H1 (cell line): ENCODE results near the gene NAA16. TPM values are rescaled to one million over a fixed set of nuclear protein-coding genes. Genes with fewer than 3 reads are reported as not detected.

Source experiments
- CTCF ChIA-PET: fragments of 300-600 bp; sonication (Branson Sonifier 250); formaldehyde crosslinking; loops from one replicate; lab custom pipeline; 2021; ENCODE audit not compliant: partially characterized antibody; lab: Charles Lee
- POLR2A ChIA-PET: fragments of 300-600 bp; sonication (Branson Sonifier 250); formaldehyde crosslinking; loops from one replicate; lab custom pipeline; 2021; ENCODE audit warnings: inconsistent platforms; ENCODE audit not compliant: partially characterized antibody; lab: Charles Lee
- DNase-seq, 2 experiments: peaks; one replicate each; pipeline versions ENCODE4 v3.0.0 to v3.0.0-alpha.2; 2010 to 2022; ENCODE audit warnings: low spot score in 2 of 2, low read depth in 1 of 2, mixed read lengths in 1 of 2
- FAIRE-seq: peaks from 2 replicates; lab custom pipeline; 2011; peaks lifted over from hg19 to GRCh38; lab: Jason Lieb, UNC
- H2AFZ ChIP-seq: 2 replicates; pipeline ENCODE4 v1.8.1; 2012; ENCODE audit warnings: low read length, inconsistent platforms
- H2AK5ac ChIP-seq: 2 replicates; pipeline ENCODE4 v1.6.1; 2013; ENCODE audit warnings: low read depth, low read length
- H2BK120ac ChIP-seq: replicated peaks from 2 replicates; pipeline ENCODE3; 2013; ENCODE audit warnings: low read depth, low read length, inconsistent platforms
- H2BK12ac ChIP-seq: 2 replicates; pipeline ENCODE4 v1.6.1; 2013; ENCODE audit warnings: low read depth, low read length
- H2BK15ac ChIP-seq: 2 replicates; pipeline ENCODE4 v1.6.1; 2013; ENCODE audit warnings: low read length
- H2BK20ac ChIP-seq: 2 replicates; pipeline ENCODE4 v1.6.1; 2013; ENCODE audit warnings: low read length
- H2BK5ac ChIP-seq: 2 replicates; pipeline ENCODE4 v1.6.1; 2013; ENCODE audit warnings: low read depth, low read length
- H3K14ac ChIP-seq: 2 replicates; pipeline ENCODE4 v1.6.1; 2013; ENCODE audit warnings: inconsistent platforms; ENCODE audit not compliant: insufficient read length
- H3K18ac ChIP-seq: 2 replicates; pipeline ENCODE4 v1.6.1; 2013; ENCODE audit warnings: low read length; ENCODE audit errors: extremely low read depth
- H3K23ac ChIP-seq: 2 replicates; pipeline ENCODE4 v1.6.1; 2013; ENCODE audit warnings: inconsistent platforms; ENCODE audit not compliant: insufficient read length
- H3K23me2 ChIP-seq: 2 replicates; pipeline ENCODE4 v1.6.1; 2013; ENCODE audit warnings: low read depth, low read length
- H3K27ac ChIP-seq: 2 replicates; pipeline ENCODE4 v1.6.1; 2011; ENCODE audit warnings: low read depth, low read length, inconsistent platforms
- H3K27me3 ChIP-seq, 4 experiments: replicated peaks in 1 of 4; 1 replicate in 1 of 4; 2 replicates in 3 of 4; pipeline versions ENCODE4 v1.6.1 to v1.8.1; 2011 to 2013; ENCODE audit warnings: low read length in 3 of 4, mild to moderate bottlenecking in 3 of 4, inconsistent platforms in 2 of 4, mixed read lengths in 2 of 4, moderate library complexity in 1 of 4; ENCODE audit not compliant: control insufficient read depth in 3 of 4, insufficient read depth in 3 of 4; ENCODE audit errors: extremely low read depth in 1 of 4
- H3K36me3 ChIP-seq, 4 experiments: 2 replicates each; pipeline versions ENCODE4 v1.6.1 to v1.8.1; 2011 to 2013; ENCODE audit warnings: mild to moderate bottlenecking in 4 of 4, low read length in 3 of 4, moderate library complexity in 2 of 4, control low read depth in 1 of 4, inconsistent platforms in 1 of 4; ENCODE audit not compliant: insufficient read depth in 4 of 4, control insufficient read depth in 2 of 4
- H3K4ac ChIP-seq: replicated peaks from 2 replicates; pipeline ENCODE3; 2013; ENCODE audit warnings: low read length, low read depth, mixed read lengths, inconsistent platforms; ENCODE audit not compliant: insufficient read length
- H3K4me1 ChIP-seq, 4 experiments: replicated peaks in 1 of 4; 1 replicate in 1 of 4; 2 replicates in 3 of 4; pipeline versions ENCODE4 v1.6.1 to v1.8.1; 2011 to 2013; ENCODE audit warnings: low read length in 3 of 4, inconsistent platforms in 2 of 4, mixed read lengths in 1 of 4; ENCODE audit not compliant: insufficient read depth in 4 of 4, control insufficient read depth in 3 of 4
- H3K4me2 ChIP-seq, 2 experiments: 2 replicates each; pipeline versions ENCODE4 v1.6.1 to v1.8.1; 2011 to 2013; ENCODE audit warnings: low read depth in 2 of 2, low read length in 2 of 2, control low read depth in 1 of 2, inconsistent platforms in 1 of 2, mild to moderate bottlenecking in 1 of 2; ENCODE audit not compliant: insufficient read depth in 1 of 2
- H3K4me3 ChIP-seq, 4 experiments: fragments of 200-600, 300-600 bp in 1 of 4; sonication (generic), shearing (Covaris generic), sonication (Bioruptor Twin) in 1 of 4; 2 replicates each; pipeline versions ENCODE4 v1.5.1 to v1.8.1; 2011 to 2016; ENCODE audit warnings: low read length in 4 of 4, low read depth in 3 of 4, control low read depth in 2 of 4, inconsistent platforms in 2 of 4, mild to moderate bottlenecking in 2 of 4, mixed read lengths in 1 of 4, moderate library complexity in 1 of 4; ENCODE audit not compliant: insufficient read depth in 2 of 4; ENCODE audit errors: extremely low read depth in 1 of 4
- H3K56ac ChIP-seq: replicated peaks from 2 replicates; pipeline ENCODE3; 2013; ENCODE audit warnings: low read depth, mild to moderate bottlenecking, mixed read lengths, low read length, inconsistent platforms; ENCODE audit not compliant: insufficient read length
- H3K79me1 ChIP-seq: 2 replicates; pipeline ENCODE4 v1.6.1; 2013; ENCODE audit warnings: low read depth, low read length, control low read depth
- H3K79me2 ChIP-seq, 2 experiments: 2 replicates each; pipeline versions ENCODE4 v1.6.1 to v1.8.1; 2012 to 2013; ENCODE audit warnings: low read length in 2 of 2, mild to moderate bottlenecking in 2 of 2, inconsistent platforms in 1 of 2; ENCODE audit not compliant: insufficient read depth in 2 of 2, control insufficient read depth in 1 of 2
- H3K9ac ChIP-seq, 4 experiments: replicated peaks in 1 of 4; 1 replicate in 1 of 4; 2 replicates in 3 of 4; pipeline versions ENCODE4 v1.6.1 to v1.8.1; 2011 to 2013; ENCODE audit warnings: low read depth in 3 of 4, low read length in 3 of 4, control low read depth in 2 of 4, mild to moderate bottlenecking in 2 of 4, moderate library complexity in 2 of 4, inconsistent platforms in 1 of 4; ENCODE audit errors: extremely low read depth in 1 of 4
- H3K9me3 ChIP-seq, 2 experiments: 2 replicates each; pipeline versions ENCODE4 v1.6.1 to v1.8.1; 2012 to 2013; ENCODE audit warnings: mild to moderate bottlenecking in 2 of 2, moderate library complexity in 2 of 2, control low read depth in 1 of 2, inconsistent platforms in 1 of 2, low read depth in 1 of 2, low read length in 1 of 2, mixed read lengths in 1 of 2; ENCODE audit not compliant: insufficient read depth in 2 of 2
- H4K20me1 ChIP-seq, 2 experiments: replicated peaks in 1 of 2; 2 replicates each; pipeline versions ENCODE3 to v1.8.1; 2011 to 2013; ENCODE audit warnings: inconsistent platforms in 2 of 2, low read length in 2 of 2, mild to moderate bottlenecking in 1 of 2; ENCODE audit not compliant: insufficient read depth in 2 of 2, control insufficient read depth in 1 of 2
- H4K5ac ChIP-seq: 2 replicates; pipeline ENCODE4 v1.6.1; 2013; ENCODE audit warnings: low read length, low read depth, mixed read lengths, inconsistent platforms; ENCODE audit not compliant: insufficient read length
- H4K8ac ChIP-seq: 2 replicates; pipeline ENCODE4 v1.8.0; 2013; ENCODE audit warnings: mild to moderate bottlenecking, moderate library complexity, low read length, inconsistent platforms; ENCODE audit not compliant: insufficient read depth; ENCODE audit errors: extremely low read depth
- H4K91ac ChIP-seq: replicated peaks from 2 replicates; pipeline ENCODE3; 2013; ENCODE audit warnings: low read length, mixed read lengths, inconsistent platforms; ENCODE audit not compliant: insufficient read length
- ASH2L ChIP-seq: fragments of 200-600, 300-600 bp; sonication (generic); IDR thresholded peaks from one replicate; pipeline ENCODE4 v1.7.1; 2017; ENCODE audit warnings: low read length
- CBX8 ChIP-seq: fragments of 300-800, 300-1000 bp; sonication (generic); IDR thresholded peaks from 2 replicates; pipeline ENCODE4 v1.7.1; 2016; ENCODE audit warnings: low read depth, low read length, borderline replicate concordance
- CTBP2 ChIP-seq: IDR thresholded peaks from 2 replicates; pipeline ENCODE4 v1.7.0; 2011; ENCODE audit warnings: borderline replicate concordance, mild to moderate bottlenecking, moderate library complexity, mixed read lengths, low read length; ENCODE audit not compliant: insufficient read depth, insufficient read length
- CTCF ChIP-seq, 3 experiments: IDR thresholded peaks; 1 replicate in 2 of 3; 2 replicates in 1 of 3; pipeline versions ENCODE4 v1.5.1 to v1.6.1; 2011; ENCODE audit warnings: low read length in 3 of 3, mild to moderate bottlenecking in 3 of 3, inconsistent platforms in 2 of 3, low read depth in 1 of 3, moderate library complexity in 1 of 3; ENCODE audit not compliant: insufficient read depth in 1 of 3; ENCODE audit errors: control extremely low read depth in 1 of 3
- RBBP5 ChIP-seq: IDR thresholded peaks from 2 replicates; pipeline ENCODE4 v1.7.1; 2012; ENCODE audit warnings: low read depth, mild to moderate bottlenecking, inconsistent platforms, low read length, moderate library complexity, borderline replicate concordance
- SP2 ChIP-seq: IDR thresholded peaks from 2 replicates; pipeline ENCODE4 v1.6.1; 2012; ENCODE audit warnings: mild to moderate bottlenecking, low read length, inconsistent platforms
- TAF7 ChIP-seq: optimal IDR thresholded peaks from 2 replicates; pipeline ENCODE3; 2011; ENCODE audit warnings: low read depth, mild to moderate bottlenecking, inconsistent platforms, low read length, moderate library complexity, borderline replicate concordance
- TEAD4 ChIP-seq: IDR thresholded peaks from 2 replicates; pipeline ENCODE4 v1.6.1; 2012; ENCODE audit warnings: low read depth, low read length, inconsistent platforms, mixed read lengths
- WGBS, 2 experiments: shearing (Covaris generic) in 1 of 2; methylation state at CpG; one replicate each; pipeline versions ENCODE4 v1.1.6 to v1.1.7; 2013 to 2015; ENCODE audit warnings: low lambda C conversion rate in 2 of 2, mixed read lengths in 2 of 2, inconsistent platforms in 1 of 2, low coverage in 1 of 2, missing lambda C conversion rate in 1 of 2; ENCODE audit not compliant: insufficient replicate concordance in 2 of 2, insufficient coverage in 1 of 2, insufficient read length in 1 of 2; ENCODE audit errors: extremely low coverage in 1 of 2, missing lambda C conversion rate in 1 of 2; 5-methylcytosine and 5-hydroxymethylcytosine counted together
- polyA plus RNA-seq, 7 experiments: library from polyadenylated mRNA; depleted of rRNA in 3 of 7; stranded (reverse) in 5 of 7; unstranded in 2 of 7; fragments of >200 nt in 5 of 7; fragments of 200-250 nt in 2 of 7; gene quantifications; 1 replicate in 5 of 7; 2 replicates in 1 of 7; 4 replicates in 1 of 7; pipeline versions ENCODE4 v1.2.1 to v1.2.3, GENCODE V29; 2011 to 2013; ENCODE audit warnings: missing spikeins in 2 of 7, mixed read lengths in 2 of 7
- total RNA-seq: library from RNA; stranded (reverse); fragmentation: NEBNext Ultra II Directional; extraction: Animal tissue kit (Norgen Biotek cat#: 25700); gene quantifications from 2 replicates; pipeline ENCODE4 v1.2.1, GENCODE V29; 2021

Gene NAA16
- total and polyA plus RNA-seq, 2 of the 8 experiments (the other 6 are each of a cell fraction or from before 2014, with no cell fraction given), result 11.4 to 40.0 TPM

- no peaks in the 10 kb centered on the region for H3K4me1 ChIP-seq
- no peaks in the 10 kb centered on the region for H3K27me3 ChIP-seq
- H3K23ac ChIP-seq, result no peak overlapping the region
- no peak overlapping the region for H2BK20ac ChIP-seq
- DNase-seq, result no peak
- no peak overlapping the region for H3K9ac ChIP-seq
- no peaks in the 10 kb centered on the region for H3K79me1 ChIP-seq
- H3K79me2 ChIP-seq, result no peaks in the 10 kb centered on the region
- H3K4me3 ChIP-seq, result no peak overlapping the region
- no peak for TF ChIP-seq SP2
- no peak for TF ChIP-seq TEAD4
- TF ChIP-seq ASH2L, result no peak
- no peak for TF ChIP-seq RBBP5
- no peak for TF ChIP-seq CTBP2
- no peak for TF ChIP-seq CTCF (IDR thresholded peaks at IDR 0.05; ENCODE audit: control extremely low read depth in 1 of 3, insufficient read depth in 1 of 3, low read depth in 1 of 3, low read length in 3 of 3)
- no peak for TF ChIP-seq TAF7
- no peak for TF ChIP-seq CBX8
- no peak overlapping the region for H2BK15ac ChIP-seq
- no peak overlapping the region for H4K5ac ChIP-seq
- H3K18ac ChIP-seq, result no peak overlapping the region
- no peaks in the 10 kb centered on the region for H3K9me3 ChIP-seq
- no peak overlapping the region for H4K91ac ChIP-seq
- no peak overlapping the region for H2BK12ac ChIP-seq
- no peak overlapping the region for H3K4me2 ChIP-seq
- no peak overlapping the region for H3K56ac ChIP-seq
- FAIRE-seq, result no peak
- peaks cover 4 to 41% (median 14%) of the 10 kb centered on the region in 4 experiments; a peak in 6 of 8 replicates for H3K36me3 ChIP-seq
- ChIA-PET POLR2A (no interaction called here), CTCF (interaction anchor here (3.1 kb wide), 1 partner anchor 8 kb away, joined by 16 read pairs; no protein-coding TSS in a partner anchor)
- H3K14ac ChIP-seq, result no peak overlapping the region
- H2BK120ac ChIP-seq, result no peak overlapping the region
- H3K27ac ChIP-seq, result no peak overlapping the region
- no peak overlapping the region for H4K8ac ChIP-seq
- H4K20me1 ChIP-seq, result no peaks in the 10 kb centered on the region
- no peak overlapping the region for H2AFZ ChIP-seq
- no peak overlapping the region for H2BK5ac ChIP-seq
- WGBS, 2 experiments, result 90% methylated on average over 5 of the region's 5 CpGs; no CpG with 5 or more reads in 1 of the 2 experiments
- no peak overlapping the region for H2AK5ac ChIP-seq
- H3K4ac ChIP-seq, result no peak overlapping the region
- no peaks in the 10 kb centered on the region for H3K23me2 ChIP-seq
Measured at GRCh38 chr13:41377446-41377845, 66.4 kb downstream of the NAA16 start.
